GM19455 (cell line): ENCODE results near the gene CCNG2.

Experiments used
- ATAC-seq: cut with Tn5 transposase; IDR thresholded peaks from one replicate; pipeline ENCODE4 v1.9.1; 2021; ENCODE audit not compliant: unreplicated experiment

CCNG2 gene

GRCh38 chr4:77175201-77175611 is 18.2 kb downstream of the CCNG2 start:
- no peak for ATAC-seq

GRCh38 chr4:77176640-77177039 is 19.6 kb downstream of the CCNG2 start:
- no peak for ATAC-seq

- no peak for ATAC-seq
These were observed 20.2 kb downstream of the CCNG2 start for GRCh38 chr4:77177199-77177598.

GRCh38 chr4:77178560-77178959 is 21.6 kb downstream of the CCNG2 start:
- no peak for ATAC-seq

- no peak for ATAC-seq
These were observed 22.5 kb downstream of the CCNG2 start for GRCh38 chr4:77179519-77179918.

GRCh38 chr4:77181720-77182119 is 24.7 kb downstream of the CCNG2 start:
- ATAC-seq: no peak

GRCh38 chr4:77183777-77184420 is 26.9 kb downstream of the CCNG2 start:
- ATAC-seq: no peak

- no peak for ATAC-seq
These were observed 28.0 kb downstream of the CCNG2 start for GRCh38 chr4:77184974-77185373.

- no peak for ATAC-seq
These were observed 28.7 kb downstream of the CCNG2 start for GRCh38 chr4:77185686-77186085.

- no peak for ATAC-seq
These were observed 30.3 kb downstream of the CCNG2 start for GRCh38 chr4:77187322-77187721.

- no peak for ATAC-seq
These were observed 31.7 kb downstream of the CCNG2 start for GRCh38 chr4:77188498-77189220.

GRCh38 chr4:77189412-77189811 is 32.4 kb downstream of the CCNG2 start:
- ATAC-seq: no peak

- no peak for ATAC-seq
These were observed 33.0 kb downstream of the CCNG2 start for GRCh38 chr4:77190053-77190452.

GRCh38 chr4:77193046-77193445 is 36.0 kb downstream of the CCNG2 start:
- ATAC-seq: no peak

GRCh38 chr4:77193511-77194102 is 36.6 kb downstream of the CCNG2 start:
- peak; percentile 94 for ATAC-seq

GRCh38 chr4:77194366-77194765 is 37.4 kb downstream of the CCNG2 start:
- no peak for ATAC-seq

- no peak for ATAC-seq
These were observed 38.0 kb downstream of the CCNG2 start for GRCh38 chr4:77194989-77195388.

GRCh38 chr4:77196866-77197265 is 39.9 kb downstream of the CCNG2 start:
- ATAC-seq: no peak

- ATAC-seq: no peak
These were observed 40.4 kb downstream of the CCNG2 start for GRCh38 chr4:77197361-77197760.

- no peak for ATAC-seq
These were observed 40.8 kb downstream of the CCNG2 start for GRCh38 chr4:77197831-77198230.

GRCh38 chr4:77199276-77199675 is 42.3 kb downstream of the CCNG2 start:
- ATAC-seq: no peak

GRCh38 chr4:77199701-77200100 is 42.7 kb downstream of the CCNG2 start:
- no peak for ATAC-seq
